ENCODE measurements around the gene ACOT13.

DNA sequence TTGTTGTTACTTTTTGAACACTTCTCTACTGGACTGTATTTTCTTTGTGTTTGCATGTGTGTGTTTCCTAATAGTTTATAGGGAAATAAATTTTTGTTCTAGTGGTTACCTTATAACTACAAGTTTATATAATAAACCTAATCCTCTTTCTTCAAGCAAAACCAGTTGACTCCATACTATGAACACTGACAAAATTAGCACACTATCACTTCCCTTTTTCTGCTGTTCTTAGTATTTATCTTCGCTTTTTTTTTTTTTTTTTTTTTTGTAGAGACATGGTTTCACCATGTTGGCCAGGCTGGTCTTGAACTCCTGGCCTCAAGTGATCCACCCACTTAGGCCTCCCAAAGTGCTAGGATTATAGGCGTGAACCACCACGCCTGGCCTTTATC, 77.1 kb downstream of the ACOT13 start:
- TF ChIP-seq, protein P1, sequence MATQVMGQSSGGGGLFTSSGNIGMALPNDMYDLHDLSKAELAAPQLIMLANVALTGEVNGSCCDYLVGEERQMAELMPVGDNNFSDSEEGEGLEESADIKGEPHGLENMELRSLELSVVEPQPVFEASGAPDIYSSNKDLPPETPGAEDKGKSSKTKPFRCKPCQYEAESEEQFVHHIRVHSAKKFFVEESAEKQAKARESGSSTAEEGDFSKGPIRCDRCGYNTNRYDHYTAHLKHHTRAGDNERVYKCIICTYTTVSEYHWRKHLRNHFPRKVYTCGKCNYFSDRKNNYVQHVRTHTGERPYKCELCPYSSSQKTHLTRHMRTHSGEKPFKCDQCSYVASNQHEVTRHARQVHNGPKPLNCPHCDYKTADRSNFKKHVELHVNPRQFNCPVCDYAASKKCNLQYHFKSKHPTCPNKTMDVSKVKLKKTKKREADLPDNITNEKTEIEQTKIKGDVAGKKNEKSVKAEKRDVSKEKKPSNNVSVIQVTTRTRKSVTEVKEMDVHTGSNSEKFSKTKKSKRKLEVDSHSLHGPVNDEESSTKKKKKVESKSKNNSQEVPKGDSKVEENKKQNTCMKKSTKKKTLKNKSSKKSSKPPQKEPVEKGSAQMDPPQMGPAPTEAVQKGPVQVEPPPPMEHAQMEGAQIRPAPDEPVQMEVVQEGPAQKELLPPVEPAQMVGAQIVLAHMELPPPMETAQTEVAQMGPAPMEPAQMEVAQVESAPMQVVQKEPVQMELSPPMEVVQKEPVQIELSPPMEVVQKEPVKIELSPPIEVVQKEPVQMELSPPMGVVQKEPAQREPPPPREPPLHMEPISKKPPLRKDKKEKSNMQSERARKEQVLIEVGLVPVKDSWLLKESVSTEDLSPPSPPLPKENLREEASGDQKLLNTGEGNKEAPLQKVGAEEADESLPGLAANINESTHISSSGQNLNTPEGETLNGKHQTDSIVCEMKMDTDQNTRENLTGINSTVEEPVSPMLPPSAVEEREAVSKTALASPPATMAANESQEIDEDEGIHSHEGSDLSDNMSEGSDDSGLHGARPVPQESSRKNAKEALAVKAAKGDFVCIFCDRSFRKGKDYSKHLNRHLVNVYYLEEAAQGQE (IDR thresholded peaks at IDR 0.05) = no peak
- TF ChIP-seq, protein P2, sequence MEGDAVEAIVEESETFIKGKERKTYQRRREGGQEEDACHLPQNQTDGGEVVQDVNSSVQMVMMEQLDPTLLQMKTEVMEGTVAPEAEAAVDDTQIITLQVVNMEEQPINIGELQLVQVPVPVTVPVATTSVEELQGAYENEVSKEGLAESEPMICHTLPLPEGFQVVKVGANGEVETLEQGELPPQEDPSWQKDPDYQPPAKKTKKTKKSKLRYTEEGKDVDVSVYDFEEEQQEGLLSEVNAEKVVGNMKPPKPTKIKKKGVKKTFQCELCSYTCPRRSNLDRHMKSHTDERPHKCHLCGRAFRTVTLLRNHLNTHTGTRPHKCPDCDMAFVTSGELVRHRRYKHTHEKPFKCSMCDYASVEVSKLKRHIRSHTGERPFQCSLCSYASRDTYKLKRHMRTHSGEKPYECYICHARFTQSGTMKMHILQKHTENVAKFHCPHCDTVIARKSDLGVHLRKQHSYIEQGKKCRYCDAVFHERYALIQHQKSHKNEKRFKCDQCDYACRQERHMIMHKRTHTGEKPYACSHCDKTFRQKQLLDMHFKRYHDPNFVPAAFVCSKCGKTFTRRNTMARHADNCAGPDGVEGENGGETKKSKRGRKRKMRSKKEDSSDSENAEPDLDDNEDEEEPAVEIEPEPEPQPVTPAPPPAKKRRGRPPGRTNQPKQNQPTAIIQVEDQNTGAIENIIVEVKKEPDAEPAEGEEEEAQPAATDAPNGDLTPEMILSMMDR (IDR thresholded peaks at IDR 0.05) = no peak
- TF ChIP-seq RCOR1 (IDR thresholded peaks at IDR 0.05; ENCODE audit: low read depth, low read length) (no peak), EP300 (IDR thresholded peaks at IDR 0.05) (no peak), MAX (IDR thresholded peaks at IDR 0.05) (no peak), CBX2 (IDR thresholded peaks at IDR 0.05; ENCODE audit: borderline replicate concordance, low read depth) (no peak), POLR2A (IDR thresholded peaks at IDR 0.05; ENCODE audit: low read length) (no peak), RAD21 (conservative IDR thresholded peaks at IDR 0.05 in 1 of 2, IDR thresholded peaks at IDR 0.05 in 1 of 2) (no peak)
- TF ChIP-seq, protein P3, sequence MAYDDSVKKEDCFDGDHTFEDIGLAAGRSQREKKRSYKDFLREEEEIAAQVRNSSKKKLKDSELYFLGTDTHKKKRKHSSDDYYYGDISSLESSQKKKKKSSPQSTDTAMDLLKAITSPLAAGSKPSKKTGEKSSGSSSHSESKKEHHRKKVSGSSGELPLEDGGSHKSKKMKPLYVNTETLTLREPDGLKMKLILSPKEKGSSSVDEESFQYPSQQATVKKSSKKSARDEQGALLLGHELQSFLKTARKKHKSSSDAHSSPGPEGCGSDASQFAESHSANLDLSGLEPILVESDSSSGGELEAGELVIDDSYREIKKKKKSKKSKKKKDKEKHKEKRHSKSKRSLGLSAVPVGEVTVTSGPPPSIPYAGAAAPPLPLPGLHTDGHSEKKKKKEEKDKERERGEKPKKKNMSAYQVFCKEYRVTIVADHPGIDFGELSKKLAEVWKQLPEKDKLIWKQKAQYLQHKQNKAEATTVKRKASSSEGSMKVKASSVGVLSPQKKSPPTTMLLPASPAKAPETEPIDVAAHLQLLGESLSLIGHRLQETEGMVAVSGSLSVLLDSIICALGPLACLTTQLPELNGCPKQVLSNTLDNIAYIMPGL (CRISPR knock-in tag; IDR thresholded peaks at IDR 0.05; ENCODE audit: borderline replicate concordance) = no peak

All from A549 (cell line).